Left lung (tissue), 10 donors: ENCODE data around the gene FBXO3. TPM values are rescaled to one million over a fixed set of nuclear protein-coding genes. Genes with fewer than 3 reads are reported as not detected.
A peak's percentile ranks its signal among the peaks of the same experiment; 100 is the strongest.

Experiments used
- ATAC-seq: fragments of 200-7000 bp; cut with Tn5 transposase; one replicate; pipeline ENCODE4 v1.9.1; 2020; ENCODE audit warnings: moderate library complexity
- DNase-seq, 4 donors: peaks; one replicate each; pipeline ENCODE4 v3.0.0-alpha.2; 2013 to 2020
- H3K27ac ChIP-seq, 2 donors: fragments of 200-600 bp; sonication (generic) in 1 of 2; one replicate each; pipeline versions ENCODE4 v1.5.0 to v1.8.0; 2020 to 2021
- H3K27me3 ChIP-seq, 2 donors: fragments of 200-600 bp; sonication (generic) in 1 of 2; one replicate each; pipeline versions ENCODE4 v1.5.0 to v1.8.0; 2020 to 2021
- H3K36me3 ChIP-seq, 2 donors: fragments of 200-600 bp; sonication (generic) in 1 of 2; one replicate each; pipeline versions ENCODE4 v1.5.0 to v1.8.0; 2020 to 2021
- H3K4me1 ChIP-seq, 2 donors: fragments of 200-600 bp; one replicate each; pipeline ENCODE4 v1.8.0; 2021
- H3K4me3 ChIP-seq, 2 donors: fragments of 200-600 bp; sonication (generic) in 1 of 2; one replicate each; pipeline versions ENCODE4 v1.5.0 to v1.8.0; 2020 to 2021; ENCODE audit warnings: mild to moderate bottlenecking in 1 of 2
- H3K9me3 ChIP-seq, 2 donors: fragments of 200-600 bp; sonication (generic) in 1 of 2; one replicate each; pipeline versions ENCODE4 v1.5.0 to v1.8.0; 2020 to 2021
- intact Hi-C, 2 donors: fragments of 100-400 bp; cut with DNase I; formaldehyde crosslinking; loops; one replicate each; pipeline versions ENCODE4 v1.11.2 to v1.14.2; 2022
- polyA plus RNA-seq, 6 donors: library from polyadenylated mRNA; unstranded; fragments of 120-200 nt; gene quantifications; one replicate each; pipeline ENCODE4 v1.2.1, GENCODE V29; 2013; ENCODE audit not compliant: insufficient read length in 6 of 6
- total RNA-seq, 2 donors: library from RNA; stranded (reverse); fragmentation: NEBNext Ultra II Directional; extraction: Animal tissue kit (Norgen Biotek cat#: 25700); gene quantifications; one replicate each; pipeline ENCODE4 v1.2.1, GENCODE V29; 2021
- TF ChIP-seq, protein P1 (sequence below), 2 donors: fragments of 200-600 bp; sonication (generic) in 1 of 2; IDR thresholded peaks; one replicate each; pipeline versions ENCODE4 v1.5.0 to v1.8.0; 2021; ENCODE audit warnings: antibody characterized with exemption in 2 of 2
- donor health status: DM: no; HTN: yes; CAD: no.
- donor health status: DM: no; HTN: no; CAD: no.

FBXO3 gene
- total and polyA plus RNA-seq, 8 donors = 25.9 to 54.8 (median 45.2) TPM

- TF ChIP-seq, protein P1, sequence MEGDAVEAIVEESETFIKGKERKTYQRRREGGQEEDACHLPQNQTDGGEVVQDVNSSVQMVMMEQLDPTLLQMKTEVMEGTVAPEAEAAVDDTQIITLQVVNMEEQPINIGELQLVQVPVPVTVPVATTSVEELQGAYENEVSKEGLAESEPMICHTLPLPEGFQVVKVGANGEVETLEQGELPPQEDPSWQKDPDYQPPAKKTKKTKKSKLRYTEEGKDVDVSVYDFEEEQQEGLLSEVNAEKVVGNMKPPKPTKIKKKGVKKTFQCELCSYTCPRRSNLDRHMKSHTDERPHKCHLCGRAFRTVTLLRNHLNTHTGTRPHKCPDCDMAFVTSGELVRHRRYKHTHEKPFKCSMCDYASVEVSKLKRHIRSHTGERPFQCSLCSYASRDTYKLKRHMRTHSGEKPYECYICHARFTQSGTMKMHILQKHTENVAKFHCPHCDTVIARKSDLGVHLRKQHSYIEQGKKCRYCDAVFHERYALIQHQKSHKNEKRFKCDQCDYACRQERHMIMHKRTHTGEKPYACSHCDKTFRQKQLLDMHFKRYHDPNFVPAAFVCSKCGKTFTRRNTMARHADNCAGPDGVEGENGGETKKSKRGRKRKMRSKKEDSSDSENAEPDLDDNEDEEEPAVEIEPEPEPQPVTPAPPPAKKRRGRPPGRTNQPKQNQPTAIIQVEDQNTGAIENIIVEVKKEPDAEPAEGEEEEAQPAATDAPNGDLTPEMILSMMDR (IDR thresholded peaks at IDR 0.05) = no peak
- no peaks in the 10 kb centered on the region for H3K9me3 ChIP-seq
- H3K36me3 ChIP-seq = peaks cover 0 to 16% of the 10 kb centered on the region in 2 donors
- H3K4me1 ChIP-seq = peaks cover 15 to 54% of the 10 kb centered on the region in 2 donors
- peak overlapping the region; percentile 90 to 97 for H3K27ac ChIP-seq
- DNase-seq (peak in 2 of 4 donors; percentile 47 to 88), ATAC-seq (peak; percentile 14)
- intact Hi-C loops = no loop called here
- no peaks in the 10 kb centered on the region for H3K27me3 ChIP-seq
- peak overlapping the region; percentile 77 to 90 for H3K4me3 ChIP-seq
Measured at GRCh38 chr11:33735271-33736147, 38.8 kb downstream of the FBXO3 start.

DNA sequence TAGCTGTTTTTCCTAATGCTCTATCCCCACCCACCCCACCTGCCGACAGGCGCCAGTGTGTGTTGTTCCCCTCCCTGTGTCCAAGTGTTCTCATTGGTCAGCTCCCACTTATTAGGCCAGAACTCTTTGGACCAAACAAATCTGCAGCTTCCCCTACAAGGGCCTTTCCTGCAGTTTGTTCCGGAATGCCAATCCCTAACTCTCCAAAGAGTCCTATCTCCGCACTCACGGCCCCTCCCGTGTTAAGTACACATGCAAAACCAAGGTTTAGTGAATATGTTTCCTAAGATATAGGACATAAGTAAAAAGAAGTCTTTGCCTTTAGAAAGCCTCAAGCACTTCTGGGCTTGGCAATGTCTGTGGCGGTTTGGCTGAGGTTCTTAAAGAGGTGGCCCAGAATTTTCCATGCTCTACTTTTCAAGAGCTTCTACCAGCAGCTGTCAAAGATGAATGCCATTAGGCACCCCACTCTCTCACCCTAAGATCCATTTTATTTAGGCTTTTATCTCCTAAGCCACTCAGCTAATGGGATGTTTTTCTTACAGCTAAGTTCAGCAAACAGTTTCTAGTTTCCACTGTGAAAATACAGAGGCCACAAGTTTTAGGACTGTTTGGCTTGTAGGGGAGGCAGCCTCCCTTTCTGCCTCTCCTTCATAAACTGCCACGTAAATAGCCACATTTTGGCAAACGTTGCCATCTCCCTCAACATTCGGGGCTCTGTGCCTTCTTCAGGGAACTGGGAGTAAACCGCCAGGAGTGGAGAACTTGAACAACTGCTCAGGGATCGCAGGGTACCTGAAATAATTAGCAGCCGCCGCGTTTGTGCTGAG is 39.7 kb downstream of the FBXO3 start:
- Histone ChIP-seq H3K27ac (peak overlapping the region; percentile 90 to 97), H3K4me1 (peaks cover 19 to 63% of the 10 kb centered on the region in 2 donors), H3K9me3 (no peaks in the 10 kb centered on the region), H3K36me3 (peaks cover 0 to 22% of the 10 kb centered on the region in 2 donors), H3K27me3 (no peaks in the 10 kb centered on the region), H3K4me3 (peak overlapping the region; percentile 77 to 90)
- DNase-seq (peak; percentile 36 to 74 (median 60)), ATAC-seq (peak; percentile 42)
- intact Hi-C loops = no loop called here
- TF ChIP-seq, protein P1 (IDR thresholded peaks at IDR 0.05) = no peak

DNA sequence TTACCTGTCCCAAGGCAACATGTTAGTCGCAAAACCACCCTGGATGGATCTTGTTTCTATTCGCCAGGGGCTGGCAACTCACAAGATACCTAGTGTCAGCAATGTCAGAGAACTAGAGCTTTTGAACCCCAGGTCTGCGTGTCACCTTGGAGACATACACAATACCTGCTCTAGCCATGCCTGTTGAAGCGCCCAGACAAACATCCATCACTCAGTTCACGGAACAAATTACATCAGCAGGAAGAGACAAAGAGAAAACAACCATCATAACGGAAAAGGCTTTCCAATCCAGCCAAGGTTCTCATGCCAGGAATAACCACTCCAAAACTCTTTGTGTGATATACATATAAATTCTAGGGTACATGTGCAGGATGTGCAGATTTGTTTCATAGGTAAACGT is 40.3 kb downstream of the FBXO3 start:
- intact Hi-C loops = no loop called here
- no peaks in the 10 kb centered on the region for H3K27me3 ChIP-seq
- peak overlapping the region; percentile 90 to 97 for H3K27ac ChIP-seq
- peaks cover 0 to 22% of the 10 kb centered on the region in 2 donors for H3K36me3 ChIP-seq
- TF ChIP-seq, protein P1 (IDR thresholded peaks at IDR 0.05) = no peak
- no peak for DNase-seq
- peak overlapping the region in 1 of 2 donors; percentile 90 for H3K4me3 ChIP-seq
- peaks cover 19 to 67% of the 10 kb centered on the region in 2 donors for H3K4me1 ChIP-seq
- no peaks in the 10 kb centered on the region for H3K9me3 ChIP-seq
- ATAC-seq = no peak

DNA sequence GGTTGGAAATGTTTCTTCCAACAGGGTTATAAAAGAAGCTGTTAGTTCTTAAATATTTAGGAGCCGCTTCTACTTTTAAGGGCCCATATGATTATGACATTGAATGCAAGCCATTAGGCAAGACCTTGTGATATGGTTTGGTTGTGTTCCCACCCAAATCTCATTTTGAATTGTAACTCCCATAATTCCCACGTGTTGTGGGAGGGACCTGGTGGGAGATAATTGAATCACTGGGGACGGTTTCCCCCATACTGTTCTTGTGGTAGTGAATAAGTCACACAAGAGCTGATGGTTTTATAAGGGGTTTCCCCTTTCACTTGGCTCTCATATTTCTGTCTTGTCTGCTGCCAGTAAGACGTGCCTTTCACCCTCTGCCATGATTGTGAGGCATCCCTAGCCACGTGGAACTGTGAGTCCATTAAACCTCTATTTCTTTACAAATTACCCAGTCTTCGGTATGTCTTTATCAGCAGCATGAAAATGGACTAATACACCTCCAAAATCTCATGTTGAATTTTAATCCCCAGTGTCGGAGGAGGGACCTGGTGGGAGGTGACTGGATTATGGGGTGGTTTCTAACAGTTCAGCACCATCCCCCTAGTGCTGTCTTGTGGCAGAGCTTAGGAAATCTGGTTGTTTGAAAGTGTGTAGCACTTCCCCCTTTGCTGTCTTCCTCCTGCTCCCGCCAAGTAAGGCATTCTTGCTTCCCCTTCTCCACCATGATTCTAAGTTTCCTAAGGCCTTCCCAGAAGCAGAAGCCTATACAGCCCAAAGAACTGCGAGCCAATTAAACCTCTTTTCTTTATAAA is 42.4 kb downstream of the FBXO3 start:
- no peak for ATAC-seq
- intact Hi-C loops = no loop called here
- TF ChIP-seq, protein P1 (IDR thresholded peaks at IDR 0.05) = no peak

More for the DNA sequence above, 42.4 kb downstream of the FBXO3 start:
- peaks cover 20 to 77% of the 10 kb centered on the region in 2 donors for H3K4me1 ChIP-seq
- no peaks in the 10 kb centered on the region for H3K9me3 ChIP-seq
- peaks cover 0 to 22% of the 10 kb centered on the region in 2 donors for H3K36me3 ChIP-seq
- DNase-seq = no peak
- peak overlapping the region in 1 of 2 donors; percentile 90 for H3K27ac ChIP-seq
- H3K4me3 ChIP-seq = peak overlapping the region in 1 of 2 donors; percentile 90
- no peaks in the 10 kb centered on the region for H3K27me3 ChIP-seq
